H9 (cell line): ENCODE data around the gene GLYATL1. TPM values are rescaled to one million over a fixed set of nuclear protein-coding genes. Genes with fewer than 3 reads are reported as not detected.

Source experiments
- DNase-seq: peaks from one replicate; pipeline ENCODE4 v3.0.0-alpha.2; 2017
- H2AFZ ChIP-seq: one replicate; pipeline ENCODE4 v1.6.1; 2013; ENCODE audit warnings: mild to moderate bottlenecking, low read length, control low read depth, moderate library complexity
- H2AK5ac ChIP-seq: 2 replicates; pipeline ENCODE4 v1.6.1; 2013; ENCODE audit warnings: low read length, control low read depth, mixed read lengths; ENCODE audit not compliant: insufficient read length
- H2BK120ac ChIP-seq: one replicate; pipeline ENCODE4 v1.6.1; 2013; ENCODE audit warnings: low read depth, mild to moderate bottlenecking, low read length, control low read depth, inconsistent platforms; ENCODE audit not compliant: poor library complexity, severe bottlenecking
- H2BK12ac ChIP-seq: 2 replicates; pipeline ENCODE4 v1.6.1; 2013; ENCODE audit warnings: low read length, control low read depth, mixed read lengths, low read depth; ENCODE audit not compliant: insufficient read length
- H2BK15ac ChIP-seq: 2 replicates; pipeline ENCODE4 v1.6.1; 2013; ENCODE audit warnings: low read depth, low read length, control low read depth
- H2BK20ac ChIP-seq: one replicate; pipeline ENCODE4 v1.6.1; 2013; ENCODE audit warnings: low read depth, mild to moderate bottlenecking, low read length, control low read depth, inconsistent platforms; ENCODE audit not compliant: poor library complexity, severe bottlenecking
- H2BK5ac ChIP-seq: 2 replicates; pipeline ENCODE4 v1.6.1; 2013; ENCODE audit warnings: low read length, control low read depth, mixed read lengths; ENCODE audit not compliant: insufficient read length
- H3K14ac ChIP-seq: 2 replicates; pipeline ENCODE4 v1.6.1; 2013; ENCODE audit warnings: low read length, control low read depth; ENCODE audit not compliant: insufficient read depth
- H3K18ac ChIP-seq: 2 replicates; pipeline ENCODE4 v1.6.1; 2013; ENCODE audit warnings: low read depth, mild to moderate bottlenecking, mixed read lengths, low read length, control low read depth; ENCODE audit not compliant: insufficient read length
- H3K23ac ChIP-seq: 2 replicates; pipeline ENCODE4 v1.6.1; 2013; ENCODE audit warnings: low read length, control low read depth, mixed read lengths, low read depth; ENCODE audit not compliant: insufficient read length
- H3K23me2 ChIP-seq: 2 replicates; pipeline ENCODE4 v1.6.1; 2013; ENCODE audit warnings: low read depth, mild to moderate bottlenecking, mixed read lengths, low read length, control low read depth; ENCODE audit not compliant: insufficient read length, poor library complexity, severe bottlenecking
- H3K27ac ChIP-seq: 2 replicates; pipeline ENCODE4 v1.5.1; 2013; ENCODE audit warnings: low read length, control low read depth, mixed read lengths, low read depth; ENCODE audit not compliant: insufficient read length
- H3K27me3 ChIP-seq: 2 replicates; pipeline ENCODE4 v1.6.1; 2013; ENCODE audit warnings: low read length, control low read depth, inconsistent platforms; ENCODE audit not compliant: insufficient read depth
- H3K4ac ChIP-seq: 2 replicates; pipeline ENCODE4 v1.6.1; 2013; ENCODE audit warnings: low read depth, mild to moderate bottlenecking, control low read depth, inconsistent platforms, low read length, moderate library complexity
- H3K4me1 ChIP-seq: 2 replicates; pipeline ENCODE4 v1.6.1; 2013; ENCODE audit warnings: low read length, control low read depth, inconsistent platforms; ENCODE audit not compliant: insufficient read depth
- H3K4me2 ChIP-seq: 2 replicates; pipeline ENCODE4 v1.6.1; 2013; ENCODE audit warnings: low read length, control low read depth, mixed read lengths; ENCODE audit not compliant: insufficient read length, insufficient read depth
- H3K56ac ChIP-seq: 2 replicates; pipeline ENCODE4 v1.6.1; 2013; ENCODE audit warnings: low read depth, mild to moderate bottlenecking, mixed read lengths, low read length, control low read depth; ENCODE audit not compliant: insufficient read length
- H3K79me1 ChIP-seq: 2 replicates; pipeline ENCODE4 v1.6.1; 2013; ENCODE audit warnings: low read depth, mild to moderate bottlenecking, moderate library complexity, low read length, control low read depth, inconsistent platforms; ENCODE audit not compliant: insufficient read depth, poor library complexity, severe bottlenecking
- H3K79me2 ChIP-seq: 2 replicates; pipeline ENCODE4 v1.6.1; 2013; ENCODE audit warnings: low read length, control low read depth, inconsistent platforms; ENCODE audit not compliant: insufficient read depth
- H3K9ac ChIP-seq: 2 replicates; pipeline ENCODE4 v1.6.1; 2013; ENCODE audit warnings: low read length, control low read depth, mixed read lengths; ENCODE audit not compliant: insufficient read length; ENCODE audit errors: extremely low read depth
- H3K9me3 ChIP-seq: one replicate; pipeline ENCODE4 v1.6.1; 2013; ENCODE audit warnings: low read depth, low read length, inconsistent platforms; ENCODE audit not compliant: control insufficient read depth
- H3T11ph ChIP-seq: one replicate; pipeline ENCODE4 v1.6.1; 2013; ENCODE audit warnings: mild to moderate bottlenecking, low read length, control low read depth, inconsistent platforms
- H4K20me1 ChIP-seq: one replicate; pipeline ENCODE4 v1.6.1; 2013; ENCODE audit not compliant: control insufficient read depth, insufficient read length, insufficient read depth
- H4K5ac ChIP-seq: 2 replicates; pipeline ENCODE4 v1.6.1; 2013; ENCODE audit warnings: low read depth, mild to moderate bottlenecking, mixed read lengths, low read length, control low read depth; ENCODE audit not compliant: insufficient read length
- H4K8ac ChIP-seq: replicated peaks from 2 replicates; pipeline ENCODE4 v1.6.1; 2013; ENCODE audit warnings: low read length, control low read depth, mixed read lengths, low read depth; ENCODE audit not compliant: insufficient read length
- H4K91ac ChIP-seq: 2 replicates; pipeline ENCODE4 v1.6.1; 2013; ENCODE audit warnings: low read depth, mild to moderate bottlenecking, moderate library complexity, mixed read lengths, low read length, control low read depth; ENCODE audit not compliant: insufficient read length
- H3K27ac Mint-ChIP-seq, 3 experiments: 2 replicates in 2 of 3; 3 replicates in 1 of 3; pipeline ENCODE4 v1.8.0; 2020 to 2021; ENCODE audit warnings: mixed read lengths in 3 of 3, mild to moderate bottlenecking in 1 of 3, moderate library complexity in 1 of 3
- H3K27me3 Mint-ChIP-seq: 2 replicates; pipeline ENCODE4 v1.8.0; 2021; ENCODE audit warnings: low read depth, mild to moderate bottlenecking, moderate library complexity, mixed read lengths
- H3K36me3 Mint-ChIP-seq, 3 experiments: 2 replicates in 2 of 3; 3 replicates in 1 of 3; pipeline ENCODE4 v1.8.0; 2020 to 2021; ENCODE audit warnings: low read depth in 3 of 3, mixed read lengths in 3 of 3; ENCODE audit not compliant: insufficient read depth in 1 of 3
- H3K4me1 Mint-ChIP-seq, 2 experiments: 2 replicates each; pipeline ENCODE4 v1.8.0; 2020; ENCODE audit warnings: mixed read lengths in 2 of 2
- H3K4me3 Mint-ChIP-seq, 2 experiments: 2 replicates in 1 of 2; 3 replicates in 1 of 2; pipeline ENCODE4 v1.8.0; 2020 to 2021; ENCODE audit warnings: mild to moderate bottlenecking in 2 of 2, mixed read lengths in 2 of 2, moderate library complexity in 1 of 2
- H3K9me3 Mint-ChIP-seq, 2 experiments: 2 replicates in 1 of 2; 3 replicates in 1 of 2; pipeline ENCODE4 v1.8.0; 2020; ENCODE audit warnings: mild to moderate bottlenecking in 2 of 2, mixed read lengths in 2 of 2, moderate library complexity in 1 of 2
- CTCF ChIP-seq: fragments of 200-600 bp; sonication (generic); conservative IDR thresholded peaks from 3 replicates; pipeline ENCODE4 v1.8.0; 2021; ENCODE audit warnings: antibody characterized with exemption, mild to moderate bottlenecking
- WGBS: extraction: QIAGEN DNeasy Blood & Tissue Kit; methylation state at CpG from one replicate; pipeline ENCODE4 v1.1.7; 2013; ENCODE audit warnings: missing lambda C conversion rate, low lambda C conversion rate, mixed read lengths; ENCODE audit not compliant: insufficient read length; ENCODE audit errors: extremely low coverage; 5-methylcytosine and 5-hydroxymethylcytosine counted together
- total RNA-seq: library from RNA; stranded (reverse); gene quantifications from 2 replicates; pipeline ENCODE4 v1.2.1, GENCODE V29; 2021

Gene GLYATL1
- total RNA-seq, 1 experiment from 2014 or later: 2.8 TPM

DNA sequence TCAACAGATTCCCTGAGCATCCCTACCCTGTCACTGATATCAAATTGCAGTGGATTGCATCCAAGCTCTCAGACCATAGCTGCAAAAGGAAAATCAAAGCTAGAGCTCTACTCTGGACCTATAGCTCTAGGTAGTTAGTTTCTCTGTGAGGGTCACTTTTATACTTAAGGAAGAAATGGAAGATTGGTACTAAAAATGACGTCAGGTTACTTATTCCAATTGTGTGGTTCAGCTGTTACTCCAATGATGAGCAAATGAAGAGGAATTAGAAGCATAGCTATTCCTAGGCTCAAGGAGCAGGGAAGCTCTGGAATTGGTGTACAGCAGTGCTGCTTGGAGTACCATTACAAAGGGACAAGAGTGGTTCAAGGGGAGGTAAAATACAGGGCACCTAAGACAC is 36.4 kb upstream of the GLYATL1 start:
- no peak for TF ChIP-seq CTCF
- no peaks in the 10 kb centered on the region for H3K79me1 ChIP-seq
- no peak overlapping the region for H4K91ac ChIP-seq
- H2AFZ ChIP-seq: no peak overlapping the region
- H2BK12ac ChIP-seq: no peak overlapping the region
- Mint-ChIP-seq H3K27ac (no peak overlapping the region), H3K4me1 (peaks cover 27% of the 10 kb centered on the region in 2 experiments), H3K9me3 (peaks cover 5 to 8% of the 10 kb centered on the region in 2 experiments; a peak in 4 of 5 replicates), H3K27me3 (peaks cover 63% of the 10 kb centered on the region), H3K4me3 (no peak overlapping the region), H3K36me3 (peaks cover 0 to 4% (median 0%) of the 10 kb centered on the region in 3 experiments; a peak in 2 of 7 replicates)
- H2AK5ac ChIP-seq: no peak overlapping the region
- H3K9me3 ChIP-seq: no peaks in the 10 kb centered on the region
- no peak overlapping the region for H3K4ac ChIP-seq
- DNase-seq: no peak
- no peaks in the 10 kb centered on the region for H4K20me1 ChIP-seq
- H3K23me2 ChIP-seq: peaks cover 9% of the 10 kb centered on the region
- no peak overlapping the region for H3K4me2 ChIP-seq
- H2BK20ac ChIP-seq: no peak overlapping the region
- H3K27me3 ChIP-seq: peaks cover 5% of the 10 kb centered on the region; the same call in 1 of the 2 replicates
- H2BK15ac ChIP-seq: no peak overlapping the region
- H3K79me2 ChIP-seq: no peaks in the 10 kb centered on the region
- H3K27ac ChIP-seq: no peak overlapping the region
- no peak overlapping the region for H2BK120ac ChIP-seq
- no CpG with 5 or more reads among the region's 1 CpG for WGBS
- no peaks in the 10 kb centered on the region for H3K4me1 ChIP-seq
- H3K9ac ChIP-seq: no peak overlapping the region
- no peak overlapping the region for H3K23ac ChIP-seq
- no peak overlapping the region for H3K56ac ChIP-seq
- no peak overlapping the region for H3K14ac ChIP-seq
- no peak overlapping the region for H4K5ac ChIP-seq
- no peak overlapping the region for H3K18ac ChIP-seq
- H3T11ph ChIP-seq: no peak overlapping the region
- H4K8ac ChIP-seq: no peak overlapping the region
- no peak overlapping the region for H2BK5ac ChIP-seq
